PC-3 (cell line): ENCODE measurements around the gene CRX. TPM values are rescaled to one million over a fixed set of nuclear protein-coding genes. Genes with fewer than 3 reads are reported as not detected.

Experiments
- ATAC-seq: fragments of 200-7000 bp; cut with Tn5 transposase; 2 replicates; pipeline ENCODE4 v1.9.1; 2020; ENCODE audit warnings: mild to moderate bottlenecking, moderate library complexity
- BruUV-seq: library from RNA; stranded (reverse); fragments of 400-500 nt; replicated peaks from 2 replicates; lab custom pipeline; 2021; lab: Mats Ljungman, UMichigan
- CTCF ChIA-PET: fragments of 300-600 bp; sonication (Branson Sonifier 250); formaldehyde crosslinking; loops from one replicate; lab custom pipeline; 2022; ENCODE audit warnings: antibody characterized with exemption; lab: Charles Lee
- POLR2A ChIA-PET: fragments of 300-600 bp; sonication (Branson Sonifier 250); formaldehyde crosslinking; loops from one replicate; lab custom pipeline; 2022; ENCODE audit warnings: antibody characterized with exemption; ENCODE audit not compliant: unreplicated experiment; lab: Charles Lee
- DNase-seq: peaks from one replicate; pipeline ENCODE4 v3.0.0-alpha.2; 2015
- H2AFZ ChIP-seq: fragments of 300-600 bp; sonication (generic); 2 replicates; pipeline ENCODE4 v1.6.0; 2016; ENCODE audit warnings: antibody characterized with exemption, low read length
- H3F3A ChIP-seq: fragments of 300-600 bp; sonication (generic); one replicate; pipeline ENCODE4 v1.6.0; 2017; ENCODE audit warnings: antibody characterized with exemption, low read length, control low read depth, mild to moderate bottlenecking; ENCODE audit not compliant: unreplicated experiment
- H3K27ac ChIP-seq: fragments of 300-600 bp; sonication (generic); 2 replicates; pipeline ENCODE4 v1.5.1; 2016; ENCODE audit warnings: mild to moderate bottlenecking, low read length
- H3K27me3 ChIP-seq: fragments of 300-600 bp; sonication (generic); 2 replicates; pipeline ENCODE4 v1.6.1; 2016; ENCODE audit warnings: low read length, mixed read lengths
- H3K36me3 ChIP-seq: fragments of 300-600 bp; sonication (generic); 2 replicates; pipeline ENCODE4 v1.6.1; 2016; ENCODE audit warnings: low read depth, mixed run types, low read length, mixed read lengths
- H3K4me1 ChIP-seq: fragments of 300-600 bp; sonication (generic); 2 replicates; pipeline ENCODE4 v1.5.1; 2016; ENCODE audit warnings: low read length; ENCODE audit not compliant: insufficient read depth
- H3K4me2 ChIP-seq: fragments of 300-600 bp; sonication (generic); 2 replicates; pipeline ENCODE4 v1.6.0; 2016; ENCODE audit warnings: low read length
- H3K4me3 ChIP-seq: fragments of 300-600 bp; sonication (generic); 2 replicates; pipeline ENCODE4 v1.5.1; 2016; ENCODE audit warnings: mild to moderate bottlenecking, low read length, mixed read lengths
- H3K79me2 ChIP-seq: fragments of 300-600 bp; sonication (generic); 2 replicates; pipeline ENCODE4 v1.6.1; 2017; ENCODE audit warnings: low read length, mixed read lengths
- H3K9ac ChIP-seq: fragments of 300-600 bp; sonication (generic); 2 replicates; pipeline ENCODE4 v1.6.0; 2016; ENCODE audit warnings: mild to moderate bottlenecking, low read length
- H3K9me2 ChIP-seq: fragments of 300-600 bp; sonication (generic); replicated peaks from 2 replicates; pipeline ENCODE4 v1.6.1; 2016; ENCODE audit warnings: mixed run types, low read length, mixed read lengths
- H3K9me3 ChIP-seq: fragments of 300-600 bp; sonication (generic); 2 replicates; pipeline ENCODE4 v1.6.1; 2016; ENCODE audit warnings: low read length, mixed read lengths
- H4K20me1 ChIP-seq: fragments of 300-600 bp; sonication (generic); 2 replicates; pipeline ENCODE4 v1.6.1; 2016; ENCODE audit warnings: low read length, mixed read lengths
- CTCF ChIP-seq: fragments of 300-600 bp; sonication (generic); conservative IDR thresholded peaks from 2 replicates; pipeline ENCODE4 v1.5.1; 2017; ENCODE audit warnings: antibody characterized with exemption, low read depth, mild to moderate bottlenecking, low read length
- EZH2 ChIP-seq: fragments of 300-600 bp; sonication (generic); IDR thresholded peaks from one replicate; pipeline ENCODE4 v1.6.1; 2017; ENCODE audit warnings: antibody characterized with exemption, mild to moderate bottlenecking, low read length; ENCODE audit not compliant: unreplicated experiment
- EZH2phosphoT487 ChIP-seq: fragments of 300-600 bp; sonication (generic); IDR thresholded peaks from 2 replicates; pipeline ENCODE4 v1.6.1; 2018; ENCODE audit warnings: mild to moderate bottlenecking, antibody characterized with exemption, low read length, borderline replicate concordance
- intact Hi-C: fragments of 100-400 bp; cut with micrococcal nuclease; formaldehyde crosslinking; loops from 2 replicates; pipeline ENCODE4 v1.9.0; 2023
- total RNA-seq: library from RNA; depleted of rRNA; stranded (reverse); fragments of >200 nt; gene quantifications from 2 replicates; pipeline ENCODE4 v1.2.3, GENCODE V29; 2014

Gene CRX
- total RNA-seq, 1 experiment from 2014 or later: not detected

- no peak overlapping the region for H2AFZ ChIP-seq
- H3K4me1 ChIP-seq: no peaks in the 10 kb centered on the region
- intact Hi-C loops: no loop called here
- ChIA-PET CTCF (no interaction called here), POLR2A (no interaction called here)
- H3K9me2 ChIP-seq: no peaks in the 10 kb centered on the region
- no peak overlapping the region for H3K27ac ChIP-seq
- H3K4me3 ChIP-seq: no peak overlapping the region
- no TSS peak for BruUV-seq
- H3K9ac ChIP-seq: no peak overlapping the region
- DNase-seq: no peak
- H3K4me2 ChIP-seq: no peak overlapping the region
- ATAC-seq: no peak
- H3K27me3 ChIP-seq: peaks cover 7% of the 10 kb centered on the region; the same call in 1 of the 2 replicates
- no peaks in the 10 kb centered on the region for H3F3A ChIP-seq
- no peaks in the 10 kb centered on the region for H3K9me3 ChIP-seq
- H4K20me1 ChIP-seq: no peaks in the 10 kb centered on the region
- no peak for TF ChIP-seq CTCF
- no peak for TF ChIP-seq EZH2
- no peak for TF ChIP-seq EZH2phosphoT487
- H3K79me2 ChIP-seq: no peaks in the 10 kb centered on the region
- H3K36me3 ChIP-seq: no peaks in the 10 kb centered on the region
Observed at GRCh38 chr19:47820410-47820809, 1.3 kb upstream of the CRX start.

- TF ChIP-seq EZH2: no peak
- no peak for TF ChIP-seq EZH2phosphoT487
- TF ChIP-seq CTCF: no peak
- no peaks in the 10 kb centered on the region for H4K20me1 ChIP-seq
- no peak for DNase-seq
- no peak overlapping the region for H3K27ac ChIP-seq
- H3K9me3 ChIP-seq: no peaks in the 10 kb centered on the region
- H3K27me3 ChIP-seq: peaks cover 7% of the 10 kb centered on the region; the same call in 1 of the 2 replicates
- no peak for ATAC-seq
- POLR2A ChIA-PET: no interaction called here
- no peaks in the 10 kb centered on the region for H3F3A ChIP-seq
- BruUV-seq: no TSS peak
- intact Hi-C loops: no loop called here
- H3K36me3 ChIP-seq: no peaks in the 10 kb centered on the region
- no peaks in the 10 kb centered on the region for H3K4me1 ChIP-seq
- H3K79me2 ChIP-seq: no peaks in the 10 kb centered on the region
- H3K9ac ChIP-seq: no peak overlapping the region
- H2AFZ ChIP-seq: no peak overlapping the region
- H3K4me3 ChIP-seq: no peak overlapping the region
- CTCF ChIA-PET: no interaction called here
- no peak overlapping the region for H3K4me2 ChIP-seq
- H3K9me2 ChIP-seq: no peaks in the 10 kb centered on the region
Observed at GRCh38 chr19:47824396-47824795, 2.7 kb downstream of the CRX start.

- BruUV-seq: no TSS peak
- intact Hi-C loops: no loop called here
- Histone ChIP-seq H2AFZ (no peak overlapping the region), H3K4me2 (no peak overlapping the region), H4K20me1 (no peaks in the 10 kb centered on the region), H3K4me3 (no peak overlapping the region), H3K79me2 (no peaks in the 10 kb centered on the region), H3K9me3 (no peaks in the 10 kb centered on the region), H3K9ac (no peak overlapping the region), H3K4me1 (no peaks in the 10 kb centered on the region), H3K27me3 (no peaks in the 10 kb centered on the region), H3F3A (no peaks in the 10 kb centered on the region), H3K27ac (no peak overlapping the region), H3K36me3 (no peaks in the 10 kb centered on the region), H3K9me2 (no peaks in the 10 kb centered on the region)
- TF ChIP-seq EZH2phosphoT487: no peak
- no peak for TF ChIP-seq EZH2
- no peak for TF ChIP-seq CTCF
- ChIA-PET POLR2A (no interaction called here), CTCF (no interaction called here)
- ATAC-seq (no peak), DNase-seq (no peak)
Observed at GRCh38 chr19:47826800-47827199, 5.1 kb downstream of the CRX start.
